SHP77 (cell line): Measurements from ENCODE around the gene ADCYAP1R1.

Experiments used
- DNase-seq, 2 experiments: peaks; one replicate each; lab custom pipeline; 2025; lab: John Stamatoyannopoulos, UW

Gene ADCYAP1R1

DNA sequence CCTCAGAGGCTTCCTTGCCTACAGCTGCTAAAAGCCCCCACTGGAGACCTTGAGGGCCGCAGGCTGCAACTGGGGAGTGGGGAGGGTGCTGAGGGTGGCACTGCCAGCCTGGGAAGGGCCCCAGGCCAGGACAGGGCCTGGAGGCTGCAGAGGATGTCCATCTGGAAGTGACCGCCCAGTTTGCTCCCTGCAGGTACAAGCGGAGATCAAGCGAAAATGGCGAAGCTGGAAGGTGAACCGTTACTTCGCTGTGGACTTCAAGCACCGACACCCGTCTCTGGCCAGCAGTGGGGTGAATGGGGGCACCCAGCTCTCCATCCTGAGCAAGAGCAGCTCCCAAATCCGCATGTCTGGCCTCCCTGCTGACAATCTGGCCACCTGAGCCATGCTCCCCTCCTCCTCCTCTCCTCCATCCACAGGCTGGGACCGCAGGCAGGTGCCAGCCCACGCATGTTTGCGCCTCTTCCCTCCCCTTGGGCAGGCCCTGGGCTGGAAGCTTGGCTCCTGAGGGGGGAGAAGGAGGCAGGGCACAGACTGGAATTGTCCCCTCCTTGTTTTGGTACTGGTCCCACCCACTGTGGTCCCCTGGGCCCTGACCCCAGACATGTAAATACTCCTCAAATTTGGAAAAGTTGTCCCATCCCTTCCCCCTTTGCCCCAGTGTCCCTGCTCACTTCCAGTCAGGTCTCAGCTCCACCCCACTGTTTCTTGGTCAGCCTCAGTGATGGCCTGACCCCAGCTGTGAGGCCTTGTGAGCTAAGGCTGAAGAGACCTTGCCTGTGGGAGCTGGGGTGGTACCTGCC, 54.4 kb downstream of the ADCYAP1R1 start:
- no peak for DNase-seq

DNA sequence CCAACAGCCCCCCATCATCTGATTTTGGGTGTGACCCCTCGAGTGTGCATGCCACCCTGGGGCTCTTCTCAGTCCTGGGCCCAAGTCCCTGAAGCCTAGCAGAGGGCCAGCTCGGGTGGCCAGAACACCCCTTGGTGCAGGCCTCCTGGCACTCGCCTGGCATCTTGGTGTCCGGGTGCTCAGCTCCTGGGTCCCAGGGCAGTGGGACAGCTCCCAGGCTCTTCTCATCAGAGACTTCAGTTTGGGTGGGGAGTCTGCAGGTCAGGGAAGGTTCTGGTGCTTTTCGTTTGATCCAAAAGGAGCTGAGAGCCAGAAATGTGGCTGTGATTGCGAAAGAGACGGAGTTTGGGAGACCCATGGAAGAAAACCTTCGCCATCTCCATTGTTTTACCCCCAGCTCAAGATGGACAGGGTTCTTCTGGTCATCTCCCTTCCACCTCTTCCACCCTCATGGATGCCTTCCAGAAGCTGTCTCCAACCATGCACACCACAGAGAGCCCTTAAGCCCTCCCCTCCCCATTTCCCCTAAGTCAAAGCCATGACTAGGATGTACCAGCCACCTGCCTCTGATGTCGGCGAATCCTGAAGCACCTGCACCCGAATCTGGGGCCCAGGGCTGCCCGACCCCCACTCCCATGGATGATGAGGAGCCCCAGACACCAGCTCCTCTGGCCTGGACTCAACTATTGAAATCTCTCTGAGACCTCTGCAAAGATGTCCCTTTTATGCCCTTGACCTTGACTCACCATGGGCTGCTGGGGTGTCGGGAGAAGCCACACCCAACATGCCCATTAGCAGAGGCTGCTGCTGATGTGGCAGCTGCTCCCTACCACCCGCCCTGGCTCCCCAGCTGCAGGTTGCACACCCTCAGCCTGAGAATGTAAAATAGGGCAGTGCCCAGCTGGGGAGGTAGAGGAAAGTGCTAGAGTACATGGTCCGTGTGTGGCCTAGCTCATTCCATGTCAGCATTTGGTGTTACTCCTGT, 55.3 kb downstream of the ADCYAP1R1 start:
- DNase-seq, result no peak

DNA sequence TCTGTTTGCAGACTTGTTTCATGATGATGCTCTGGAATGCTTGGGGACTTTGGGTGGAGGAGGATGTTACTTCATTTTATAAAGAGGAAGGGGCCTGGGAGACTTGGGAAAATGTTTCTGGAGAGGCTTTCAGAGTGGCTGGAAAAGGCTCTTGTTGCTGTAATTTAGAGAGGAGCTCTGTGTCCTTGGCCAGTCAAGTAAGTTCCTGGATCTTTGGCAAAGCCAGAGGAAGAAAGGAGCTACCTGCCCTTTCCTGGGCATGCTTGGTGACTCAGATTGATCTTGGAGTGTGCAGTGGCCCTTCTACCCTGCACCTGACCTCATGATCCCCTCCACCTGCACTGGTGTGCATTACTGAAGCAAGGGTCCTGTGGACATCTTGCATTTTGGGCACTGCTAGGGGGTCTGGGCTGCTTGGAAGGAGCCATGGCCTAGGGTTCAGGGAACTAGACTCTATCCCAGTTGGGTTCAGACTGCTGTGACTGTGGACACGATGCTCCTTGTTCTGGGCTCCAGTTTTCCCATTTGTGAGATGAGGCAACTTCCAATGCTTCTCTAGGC, 56.1 kb downstream of the ADCYAP1R1 start:
- no peak for DNase-seq

DNA sequence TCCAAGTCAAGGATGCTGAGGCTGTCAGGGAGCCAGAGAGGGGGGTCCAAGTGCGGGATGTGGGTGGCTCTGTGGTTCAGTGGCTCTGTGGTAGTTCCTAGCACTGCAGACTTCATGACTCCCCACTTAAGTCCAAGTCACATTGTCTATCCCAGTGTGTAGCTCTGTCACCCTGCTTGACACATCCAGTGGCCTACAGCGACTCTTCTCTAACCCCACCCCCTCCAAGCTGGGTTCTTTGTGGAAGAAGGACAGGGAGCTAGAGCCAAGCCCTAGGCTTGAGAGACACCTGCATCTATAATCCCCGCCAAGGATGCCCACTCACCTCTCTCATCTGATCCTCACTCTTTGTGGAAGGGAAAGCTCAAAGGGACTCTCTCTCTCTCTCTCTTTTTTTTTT, 57.6 kb downstream of the ADCYAP1R1 start:
- no peak for DNase-seq

DNA sequence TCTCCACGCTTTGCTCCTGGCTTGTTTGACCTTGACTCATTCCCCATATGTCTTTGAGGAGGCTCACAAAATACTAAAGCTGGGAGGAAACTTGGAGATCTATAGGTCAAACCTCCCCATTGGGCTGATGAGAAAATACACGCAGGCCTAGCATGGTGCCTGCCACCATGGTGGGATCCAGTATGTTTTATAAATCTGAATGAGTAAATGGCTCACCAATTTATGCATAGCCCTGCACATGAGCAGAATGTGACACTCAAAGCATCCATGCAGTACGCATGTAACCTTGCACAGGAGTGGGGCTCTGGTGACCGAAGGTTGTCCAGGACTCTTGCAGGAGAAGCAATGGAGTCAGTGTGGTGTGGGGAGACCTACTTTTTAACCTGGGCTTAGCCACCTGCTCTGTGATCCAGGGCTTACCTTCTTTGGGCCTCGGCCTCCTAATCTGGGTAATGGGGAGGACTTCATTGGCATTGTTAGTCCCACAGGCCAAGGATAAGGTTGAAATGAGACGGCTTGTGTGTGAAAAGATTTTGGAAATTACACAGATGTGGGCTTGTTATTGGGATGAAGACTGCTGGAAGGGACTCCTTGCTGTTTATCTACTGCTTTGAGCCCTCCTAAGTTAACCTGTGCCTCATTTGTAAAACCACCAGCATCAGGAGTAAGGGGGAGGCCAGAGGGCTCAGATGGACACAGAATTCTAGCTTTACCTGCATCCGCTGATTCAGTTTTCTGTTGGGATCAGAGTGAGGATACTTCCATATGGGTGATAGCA, 58.4 kb downstream of the ADCYAP1R1 start:
- DNase-seq, result no peak

DNA sequence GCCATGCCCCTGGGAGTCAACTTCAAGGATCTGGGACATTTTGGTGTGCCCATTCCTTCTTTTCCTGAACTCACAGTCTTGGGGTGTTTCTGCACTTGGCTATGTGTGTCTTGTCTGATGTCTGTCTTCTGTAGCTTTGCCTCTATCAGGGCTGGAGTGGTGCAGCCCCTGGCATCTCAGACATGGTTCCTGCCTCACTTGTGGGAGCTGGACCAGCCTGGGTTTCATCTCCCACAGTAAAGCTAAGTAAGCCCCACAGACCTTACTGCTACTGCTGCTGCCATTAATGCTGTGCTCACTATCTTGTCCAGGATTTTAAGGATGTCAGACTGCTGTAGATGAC, 59.0 kb downstream of the ADCYAP1R1 start:
- DNase-seq, result no peak

DNA sequence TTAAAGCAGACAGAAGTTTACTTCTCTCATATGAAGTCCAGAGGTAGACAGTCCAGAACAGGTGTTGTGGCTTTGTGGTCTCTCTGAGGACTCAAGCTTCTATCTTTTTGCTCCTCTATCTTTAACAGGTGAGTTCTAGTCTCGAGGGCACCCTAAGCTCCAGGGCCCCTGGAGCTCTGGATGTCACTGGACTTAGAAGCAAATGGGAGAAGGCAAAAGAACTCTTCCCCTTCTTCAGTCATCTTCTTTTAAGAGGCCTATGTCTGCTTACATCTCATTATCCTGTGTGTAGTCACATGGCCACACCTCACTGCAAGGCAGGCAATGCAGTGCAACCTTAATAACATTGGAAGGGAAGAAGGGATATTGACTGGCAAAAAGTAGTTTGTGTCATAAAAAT, 61.6 kb downstream of the ADCYAP1R1 start:
- DNase-seq, result no peak

DNA sequence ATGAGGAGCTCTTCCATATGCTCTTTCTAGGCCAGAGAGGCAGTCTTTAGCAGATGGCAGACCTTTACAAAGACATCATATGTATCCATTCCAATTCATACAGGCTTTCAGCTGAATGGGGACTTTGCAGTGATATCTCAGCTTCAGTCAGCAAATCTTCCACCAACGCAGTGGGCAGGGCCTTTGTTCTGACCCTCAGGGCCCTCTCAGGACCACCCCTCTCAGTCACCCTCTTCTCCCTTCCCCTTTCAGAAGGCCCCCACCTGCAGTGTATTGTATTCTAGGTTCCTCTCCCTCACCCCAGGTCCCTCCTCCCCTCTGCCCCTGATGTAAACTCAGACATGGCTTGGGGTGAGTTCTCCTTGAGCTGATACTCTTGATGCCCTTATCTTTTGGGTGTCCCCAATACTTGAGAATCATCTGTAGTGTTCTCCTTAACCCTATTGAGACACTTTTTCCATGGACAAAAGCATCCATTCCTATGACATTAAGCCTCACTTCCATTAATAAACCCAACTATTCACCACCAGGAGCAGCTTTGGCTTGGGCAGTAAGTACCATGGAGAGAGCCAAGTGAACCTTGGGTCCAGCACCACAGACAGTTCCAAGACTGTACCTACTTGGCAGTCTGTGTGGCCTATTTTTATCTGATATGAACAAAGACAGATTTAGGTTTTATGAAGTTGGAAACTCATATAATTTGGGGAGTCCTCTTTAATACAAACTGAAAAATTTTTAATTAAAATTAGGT, 62.7 kb downstream of the ADCYAP1R1 start:
- DNase-seq, result no peak

DNA sequence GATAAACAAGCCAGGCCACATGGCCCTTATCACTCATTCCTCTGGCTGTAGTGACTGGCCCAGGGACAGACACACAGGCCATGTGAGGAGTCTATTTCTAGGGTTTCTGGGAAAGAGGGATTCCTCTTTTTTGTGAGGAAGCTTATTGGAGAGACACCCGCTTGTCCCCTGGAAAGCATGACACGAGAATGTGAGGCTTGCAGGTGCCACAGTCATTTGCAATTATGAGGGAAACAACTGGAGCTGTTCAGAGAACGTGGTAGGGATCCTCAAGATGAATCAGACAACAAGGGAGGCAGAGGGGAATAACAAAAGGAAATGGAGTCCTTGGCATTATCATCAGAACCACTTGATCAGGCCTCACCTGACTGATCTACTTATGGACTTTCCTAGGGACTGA, 64.5 kb downstream of the ADCYAP1R1 start:
- DNase-seq, result no peak

DNA sequence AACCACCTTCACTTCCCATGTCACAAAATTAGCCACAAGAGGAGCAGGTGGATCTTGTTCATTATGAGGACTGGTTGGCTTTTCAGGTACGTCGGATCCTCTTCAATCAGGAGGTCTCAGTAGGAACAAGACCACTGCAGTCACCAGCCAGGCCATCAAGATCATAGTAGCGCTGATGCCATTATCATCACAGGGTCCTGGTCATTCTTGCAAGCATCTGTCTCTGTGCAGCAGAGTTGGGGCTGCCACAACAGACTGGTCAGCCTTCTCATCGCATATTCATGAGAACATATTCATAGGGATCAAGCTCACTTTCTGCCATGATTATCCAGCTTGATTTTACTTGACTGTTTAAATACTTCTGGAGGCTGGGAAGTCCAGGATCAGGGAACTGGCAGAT, 67.1 kb downstream of the ADCYAP1R1 start:
- DNase-seq, result no peak

DNA sequence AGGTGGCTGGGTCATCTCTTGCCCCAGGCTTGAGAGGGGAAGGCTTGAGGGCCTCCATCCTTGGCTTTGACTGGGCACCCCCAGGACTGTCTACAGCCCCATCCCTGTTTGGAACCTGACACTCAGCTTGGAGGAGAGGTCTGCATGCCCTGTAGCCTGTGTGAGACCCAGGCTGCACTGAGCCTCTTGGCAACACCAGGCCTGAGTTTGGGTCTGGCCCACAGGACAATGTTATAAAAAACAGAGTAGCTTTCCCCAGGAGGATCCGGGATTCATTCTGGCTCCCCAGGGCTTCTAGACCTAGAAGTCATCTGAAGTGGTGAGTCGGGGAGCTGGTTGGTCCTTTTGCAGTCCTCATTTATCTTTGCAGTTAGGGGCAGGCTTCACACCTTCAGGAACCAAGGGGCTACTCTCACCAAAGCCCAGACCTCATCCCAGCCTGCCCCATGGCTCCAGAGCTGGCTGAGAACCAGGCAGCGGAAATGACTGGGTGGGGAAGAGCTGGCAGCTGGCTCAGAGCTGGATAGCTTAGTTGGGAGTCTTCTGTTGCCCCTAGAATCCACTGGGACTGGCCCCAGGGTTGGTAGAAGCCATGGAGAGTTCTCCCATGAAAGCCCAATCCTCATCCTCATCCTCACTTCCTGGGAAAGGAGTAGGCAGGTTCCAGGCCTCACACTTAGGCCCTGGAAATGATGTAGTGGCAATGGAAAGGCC, 68.8 kb downstream of the ADCYAP1R1 start:
- no peak for DNase-seq

DNA sequence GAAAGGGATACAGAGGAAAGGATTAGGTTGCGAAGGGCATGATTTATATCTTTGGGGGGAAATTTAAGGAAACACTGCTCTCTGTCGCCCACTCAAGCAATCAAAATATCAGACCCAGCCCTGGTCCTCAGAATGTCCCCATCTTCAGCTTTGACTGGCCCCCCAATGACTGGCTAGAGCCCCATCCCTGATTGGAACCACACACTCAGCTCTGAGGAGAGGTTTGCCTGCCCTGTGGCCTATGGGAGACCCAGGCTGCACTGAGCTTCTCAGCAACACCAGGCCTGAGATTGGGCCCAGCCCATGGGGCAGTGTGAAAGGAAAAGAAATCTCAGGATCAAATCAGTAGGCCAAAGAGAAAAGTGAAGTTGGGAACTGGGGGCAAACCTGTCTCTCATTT, 69.5 kb downstream of the ADCYAP1R1 start:
- DNase-seq, result no peak

DNA sequence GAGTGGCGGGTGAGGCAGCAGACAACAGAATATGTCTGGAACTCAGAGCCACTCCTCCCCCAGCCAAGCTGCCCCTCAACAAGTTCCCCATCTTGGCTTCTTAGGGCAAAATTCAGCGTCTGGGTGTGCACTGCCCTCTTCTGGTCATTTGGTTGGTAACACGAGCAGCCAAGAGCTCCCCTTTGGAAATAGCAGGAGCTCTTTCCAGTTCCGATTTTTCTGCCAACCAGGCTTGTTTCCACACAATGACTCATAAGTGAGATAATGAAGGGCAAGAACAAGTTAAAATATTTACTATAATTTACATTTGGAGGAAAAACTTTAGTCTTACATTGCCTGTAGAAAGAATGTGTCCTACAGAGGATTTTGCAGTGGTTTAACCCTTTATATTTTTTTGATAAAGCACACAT, 70.5 kb downstream of the ADCYAP1R1 start:
- peak; percentile 47 to 53 for DNase-seq

DNA sequence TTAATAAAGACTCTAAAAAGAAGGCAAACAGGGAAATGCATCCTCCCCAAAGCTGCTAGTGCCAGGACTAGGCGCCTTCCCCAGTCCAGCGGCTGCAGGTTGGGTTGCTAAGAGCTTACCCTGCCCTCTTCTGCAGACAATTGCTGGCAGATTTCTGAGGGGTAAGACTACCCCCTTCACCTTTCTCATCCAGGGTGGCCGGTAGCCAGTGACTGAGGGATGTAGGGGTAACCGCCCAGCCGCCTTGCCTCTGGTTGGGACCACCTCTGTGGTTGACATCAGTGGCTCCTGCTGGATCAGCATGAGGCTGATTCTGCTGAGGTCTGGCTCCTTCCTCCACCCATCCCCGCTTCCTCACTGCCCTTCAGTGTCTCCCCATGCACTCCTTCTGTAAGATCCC, 71.2 kb downstream of the ADCYAP1R1 start:
- no peak for DNase-seq

DNA sequence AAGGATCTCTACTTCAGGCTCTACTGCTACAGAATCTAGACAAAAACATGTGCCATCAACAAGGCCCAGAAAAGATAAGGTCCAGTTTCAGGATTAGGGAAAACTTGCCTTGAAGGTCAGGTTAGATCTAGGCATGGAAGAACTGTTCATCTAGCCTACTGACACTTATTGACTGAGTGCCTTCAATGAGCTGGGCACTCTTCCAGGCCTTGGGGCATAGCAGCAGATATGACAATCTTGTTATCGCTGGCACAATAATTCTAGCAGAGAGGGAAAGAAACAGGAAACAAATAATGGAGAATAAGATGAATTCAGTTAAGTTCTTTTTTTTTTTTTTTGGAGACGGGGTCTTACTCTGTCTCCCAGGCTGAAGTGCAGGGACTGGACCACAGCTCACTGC, 71.6 kb downstream of the ADCYAP1R1 start:
- no peak for DNase-seq

DNA sequence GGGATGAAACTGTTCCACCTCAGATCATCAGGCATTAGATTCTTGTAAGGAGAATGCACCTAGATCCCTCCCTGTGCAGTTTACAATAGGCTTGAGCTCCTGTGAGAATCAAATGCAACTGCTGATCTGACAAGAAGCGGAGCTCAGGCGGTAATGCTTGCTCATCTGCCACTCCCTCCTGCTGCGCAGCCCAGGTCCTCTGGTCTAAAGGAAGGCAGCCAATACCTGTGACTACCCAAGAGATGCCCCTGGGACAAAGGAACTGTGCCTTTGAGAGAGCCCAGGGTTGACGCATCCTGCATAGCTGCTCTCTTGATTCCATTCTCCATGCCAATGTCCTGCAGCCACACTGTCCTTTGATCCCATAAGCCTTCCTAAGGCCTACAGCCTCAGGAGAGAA, 73.1 kb downstream of the ADCYAP1R1 start:
- DNase-seq, result no peak

DNA sequence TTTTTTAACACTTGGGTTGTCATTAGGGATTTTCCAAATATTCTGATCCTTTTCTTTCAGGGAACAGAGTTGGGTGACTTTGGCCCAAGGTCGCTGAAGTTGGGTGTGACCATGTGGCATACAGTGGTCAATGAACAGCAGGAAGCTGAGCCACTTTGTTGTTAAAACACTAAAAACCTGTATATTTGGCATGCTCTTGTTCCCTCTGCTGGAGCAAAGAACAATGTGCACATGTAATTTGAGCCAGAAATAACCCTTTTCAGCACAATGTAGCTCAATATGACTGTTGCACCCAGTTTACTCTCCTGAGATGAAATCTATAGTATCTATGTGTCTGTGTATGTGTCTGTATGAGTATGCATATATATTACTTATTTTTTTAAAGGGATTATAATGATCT, 74.9 kb downstream of the ADCYAP1R1 start:
- DNase-seq, result no peak

DNA sequence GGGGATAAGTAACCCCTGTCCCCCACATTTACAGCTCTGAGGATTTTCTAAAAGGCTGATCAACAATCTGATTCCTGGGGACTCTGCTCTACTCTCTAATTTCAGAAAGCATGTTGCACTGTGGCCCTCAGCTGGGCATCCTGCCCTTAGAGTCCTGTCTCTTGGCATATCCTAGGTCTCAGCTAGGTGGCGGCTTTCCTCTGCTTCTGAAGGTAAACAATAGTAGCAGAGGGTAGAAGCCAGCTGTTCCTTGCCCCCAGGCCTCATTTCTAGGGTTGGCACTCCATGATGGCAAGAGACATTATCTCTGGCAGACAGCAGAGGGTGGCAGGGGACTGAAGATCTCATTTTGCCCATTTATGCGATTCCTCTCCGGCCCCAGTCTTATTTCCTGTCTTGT, 77.0 kb downstream of the ADCYAP1R1 start:
- peak; percentile 11 to 49 for DNase-seq

DNA sequence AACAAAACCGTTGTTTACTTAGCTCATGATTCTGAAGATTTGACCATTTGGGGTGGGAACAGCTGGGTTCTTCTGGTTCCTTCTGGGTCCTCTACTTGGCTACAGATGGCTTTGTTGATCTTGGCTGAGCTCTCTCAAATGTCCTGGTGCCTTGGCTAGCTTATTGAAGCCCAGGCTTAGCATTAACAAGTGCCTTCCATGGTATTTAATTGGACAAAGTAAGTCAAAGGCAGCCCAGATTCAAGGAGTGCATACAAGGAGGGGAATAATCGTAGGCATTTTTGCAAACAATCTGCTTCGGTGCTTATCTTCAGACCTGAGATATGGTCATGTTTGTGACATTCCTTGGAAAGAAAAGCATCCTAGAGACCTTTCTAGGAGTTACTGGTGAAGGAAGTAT, 81.4 kb downstream of the ADCYAP1R1 start:
- no peak for DNase-seq
